ENCODE results near the gene ZNF785. TPM values are rescaled to one million over a fixed set of nuclear protein-coding genes. Genes with fewer than 3 reads are reported as not detected.

The ZNF785 gene
- total and polyA plus RNA-seq, 2 of the 13 experiments (the other 11 are each of a cell fraction or from before 2014, with no cell fraction given), result 0.01 TPM; not detected in 1

- TF ChIP-seq HOXA7 (CRISPR knock-in tag; IDR thresholded peaks at IDR 0.05) (no peak), ZNF142 (CRISPR knock-in tag; IDR thresholded peaks at IDR 0.05) (no peak), ZKSCAN1 (IDR thresholded peaks at IDR 0.05; ENCODE audit: low read length) (no peak), ZNF276 (CRISPR knock-in tag; IDR thresholded peaks at IDR 0.05; ENCODE audit: low read depth) (0 out of 2 replicates have a peak, but pooled peaks have one; percentile 35), SNAPC4 (CRISPR knock-in tag; IDR thresholded peaks at IDR 0.05) (no peak), STAT5B (CRISPR knock-in tag; IDR thresholded peaks at IDR 0.05) (no peak), HOMEZ (CRISPR knock-in tag; IDR thresholded peaks at IDR 0.05; ENCODE audit: low read depth) (no peak), BRF2 (CRISPR knock-in tag; IDR thresholded peaks at IDR 0.05) (no peak), TFAP4 (IDR thresholded peaks at IDR 0.05; ENCODE audit: borderline replicate concordance, low read depth) (no peak), JDP2 (CRISPR knock-in tag; IDR thresholded peaks at IDR 0.05; ENCODE audit: borderline replicate concordance) (no peak)
These were observed 46.2 kb downstream of the ZNF785 start (continued) for GRCh38 chr16:30539000-30539964.
